GM12878 (cell line): ENCODE results near the gene SLIRP.

Source experiments
- RFX5 ChIP-seq: IDR thresholded peaks from 2 replicates; pipeline ENCODE4 v1.6.1; 2011; ENCODE audit warnings: low read depth, low read length, improper control_type of control experiment
- SP1 ChIP-seq: IDR thresholded peaks from one replicate; pipeline ENCODE4 v1.6.1; 2011; ENCODE audit warnings: low read depth, low read length
- ZBTB33 ChIP-seq: fragments of 450-650 bp; IDR thresholded peaks from 2 replicates; pipeline ENCODE4 v1.6.1; 2017; ENCODE audit warnings: mild to moderate bottlenecking
- TF ChIP-seq, protein P1 (sequence below), 3 experiments: IDR thresholded peaks in 2 of 3; conservative IDR thresholded peaks in 1 of 3; 2 replicates each; pipeline ENCODE4 v1.5.1; 2011; ENCODE audit warnings: low read depth in 3 of 3, low read length in 3 of 3, mild to moderate bottlenecking in 3 of 3, control low read depth in 2 of 3, moderate library complexity in 2 of 3, inconsistent platforms in 1 of 3, mixed read lengths in 1 of 3; ENCODE audit not compliant: control insufficient read depth in 2 of 3, insufficient read depth in 1 of 3; ENCODE audit errors: extremely low read depth in 1 of 3

DNA sequence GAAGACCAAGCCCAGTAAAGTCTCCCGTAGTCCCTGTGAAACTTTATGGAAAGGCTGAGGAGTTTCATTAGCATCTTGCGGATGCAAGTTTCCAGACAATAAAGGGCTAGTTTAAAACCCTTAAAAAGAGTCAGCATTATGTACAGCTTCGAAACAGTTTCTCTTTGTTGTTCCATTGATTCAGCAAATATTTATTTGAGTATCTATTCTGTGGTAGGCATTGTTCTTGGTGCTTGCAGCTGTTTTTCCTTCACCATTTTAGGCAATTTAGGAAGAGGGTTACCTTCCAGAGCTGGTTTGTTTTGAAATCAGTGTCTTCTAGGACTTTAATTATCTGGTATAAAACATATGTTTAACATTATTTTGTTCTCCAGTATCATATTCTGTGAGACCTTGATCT, 1.5 kb downstream of the SLIRP start:
- TF ChIP-seq ZBTB33, result no peak
- TF ChIP-seq, protein P1, sequence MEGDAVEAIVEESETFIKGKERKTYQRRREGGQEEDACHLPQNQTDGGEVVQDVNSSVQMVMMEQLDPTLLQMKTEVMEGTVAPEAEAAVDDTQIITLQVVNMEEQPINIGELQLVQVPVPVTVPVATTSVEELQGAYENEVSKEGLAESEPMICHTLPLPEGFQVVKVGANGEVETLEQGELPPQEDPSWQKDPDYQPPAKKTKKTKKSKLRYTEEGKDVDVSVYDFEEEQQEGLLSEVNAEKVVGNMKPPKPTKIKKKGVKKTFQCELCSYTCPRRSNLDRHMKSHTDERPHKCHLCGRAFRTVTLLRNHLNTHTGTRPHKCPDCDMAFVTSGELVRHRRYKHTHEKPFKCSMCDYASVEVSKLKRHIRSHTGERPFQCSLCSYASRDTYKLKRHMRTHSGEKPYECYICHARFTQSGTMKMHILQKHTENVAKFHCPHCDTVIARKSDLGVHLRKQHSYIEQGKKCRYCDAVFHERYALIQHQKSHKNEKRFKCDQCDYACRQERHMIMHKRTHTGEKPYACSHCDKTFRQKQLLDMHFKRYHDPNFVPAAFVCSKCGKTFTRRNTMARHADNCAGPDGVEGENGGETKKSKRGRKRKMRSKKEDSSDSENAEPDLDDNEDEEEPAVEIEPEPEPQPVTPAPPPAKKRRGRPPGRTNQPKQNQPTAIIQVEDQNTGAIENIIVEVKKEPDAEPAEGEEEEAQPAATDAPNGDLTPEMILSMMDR (IDR thresholded peaks at IDR 0.05 in 2 of 3, conservative IDR thresholded peaks at IDR 0.05 in 1 of 3; ENCODE audit: control insufficient read depth in 2 of 3, extremely low read depth in 1 of 3, insufficient read depth in 1 of 3, low read depth in 3 of 3, low read length in 3 of 3), result no peak
- TF ChIP-seq RFX5, result no peak
- TF ChIP-seq SP1, result no peak
